ENCODE data around the gene CYGB.

Gene CYGB

DNA sequence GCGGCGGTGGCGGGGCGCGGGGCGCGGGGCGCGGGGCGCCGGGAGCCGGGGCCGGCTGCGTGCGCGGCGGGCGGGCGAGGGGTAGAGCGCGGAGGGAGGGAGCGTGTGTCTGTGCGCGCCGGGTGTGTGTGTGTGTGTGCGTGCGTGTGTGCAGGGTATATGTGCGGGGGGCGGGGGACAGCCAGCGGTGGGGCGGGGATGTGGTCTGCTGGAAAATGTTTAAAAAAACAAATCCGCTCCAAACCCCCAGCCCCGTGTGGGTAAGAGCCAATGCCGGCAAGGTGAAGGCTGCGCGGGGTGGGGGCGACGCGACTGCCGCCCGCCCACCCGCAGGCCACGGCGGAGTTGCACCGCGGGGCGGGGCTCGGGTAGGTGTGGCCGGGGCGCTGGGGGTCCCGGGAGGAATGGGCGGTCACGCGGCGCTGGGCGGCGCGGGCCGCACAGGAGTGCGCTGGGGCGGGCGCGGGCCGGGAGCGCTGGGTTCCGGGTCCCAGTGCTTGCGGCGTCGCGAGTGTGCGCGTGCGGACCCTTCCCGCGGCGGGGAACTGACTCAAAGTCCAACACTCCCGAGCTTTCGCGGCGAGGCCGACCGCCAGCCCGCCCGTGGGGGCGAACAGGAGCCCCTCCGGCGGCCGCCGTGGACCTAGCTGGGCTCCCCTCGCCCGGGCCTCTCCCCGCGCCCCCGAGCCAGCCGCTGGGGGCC, at the start of gene CYGB:
CYGB (minus strand) TSS at position 132 of the 703 bp plus-strand sequence. CDS start 167 bp downstream, outside the sequence.
- Histone ChIP-seq H3K36me3 (no peaks in the 10 kb centered on the region), H3K4me3 (ENCODE audit: low read depth in 1 of 2, low read length in 1 of 2) (no peak within 1 kb of the TSS), H3K9me3 (no peaks in the 10 kb centered on the region), H3K27me3 (peaks cover 80% of the 10 kb centered on the region), H3K27ac (no peak within 1 kb of the TSS), H3K4me1 (ENCODE audit: control insufficient read depth in 1 of 2, insufficient read depth in 1 of 2, low read depth in 1 of 2, low read length in 1 of 2) (peaks cover 11 to 14% of the 10 kb centered on the region in 2 experiments)
- TF ChIP-seq, protein P1, sequence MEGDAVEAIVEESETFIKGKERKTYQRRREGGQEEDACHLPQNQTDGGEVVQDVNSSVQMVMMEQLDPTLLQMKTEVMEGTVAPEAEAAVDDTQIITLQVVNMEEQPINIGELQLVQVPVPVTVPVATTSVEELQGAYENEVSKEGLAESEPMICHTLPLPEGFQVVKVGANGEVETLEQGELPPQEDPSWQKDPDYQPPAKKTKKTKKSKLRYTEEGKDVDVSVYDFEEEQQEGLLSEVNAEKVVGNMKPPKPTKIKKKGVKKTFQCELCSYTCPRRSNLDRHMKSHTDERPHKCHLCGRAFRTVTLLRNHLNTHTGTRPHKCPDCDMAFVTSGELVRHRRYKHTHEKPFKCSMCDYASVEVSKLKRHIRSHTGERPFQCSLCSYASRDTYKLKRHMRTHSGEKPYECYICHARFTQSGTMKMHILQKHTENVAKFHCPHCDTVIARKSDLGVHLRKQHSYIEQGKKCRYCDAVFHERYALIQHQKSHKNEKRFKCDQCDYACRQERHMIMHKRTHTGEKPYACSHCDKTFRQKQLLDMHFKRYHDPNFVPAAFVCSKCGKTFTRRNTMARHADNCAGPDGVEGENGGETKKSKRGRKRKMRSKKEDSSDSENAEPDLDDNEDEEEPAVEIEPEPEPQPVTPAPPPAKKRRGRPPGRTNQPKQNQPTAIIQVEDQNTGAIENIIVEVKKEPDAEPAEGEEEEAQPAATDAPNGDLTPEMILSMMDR (IDR thresholded peaks at IDR 0.05) = no peak

DNA sequence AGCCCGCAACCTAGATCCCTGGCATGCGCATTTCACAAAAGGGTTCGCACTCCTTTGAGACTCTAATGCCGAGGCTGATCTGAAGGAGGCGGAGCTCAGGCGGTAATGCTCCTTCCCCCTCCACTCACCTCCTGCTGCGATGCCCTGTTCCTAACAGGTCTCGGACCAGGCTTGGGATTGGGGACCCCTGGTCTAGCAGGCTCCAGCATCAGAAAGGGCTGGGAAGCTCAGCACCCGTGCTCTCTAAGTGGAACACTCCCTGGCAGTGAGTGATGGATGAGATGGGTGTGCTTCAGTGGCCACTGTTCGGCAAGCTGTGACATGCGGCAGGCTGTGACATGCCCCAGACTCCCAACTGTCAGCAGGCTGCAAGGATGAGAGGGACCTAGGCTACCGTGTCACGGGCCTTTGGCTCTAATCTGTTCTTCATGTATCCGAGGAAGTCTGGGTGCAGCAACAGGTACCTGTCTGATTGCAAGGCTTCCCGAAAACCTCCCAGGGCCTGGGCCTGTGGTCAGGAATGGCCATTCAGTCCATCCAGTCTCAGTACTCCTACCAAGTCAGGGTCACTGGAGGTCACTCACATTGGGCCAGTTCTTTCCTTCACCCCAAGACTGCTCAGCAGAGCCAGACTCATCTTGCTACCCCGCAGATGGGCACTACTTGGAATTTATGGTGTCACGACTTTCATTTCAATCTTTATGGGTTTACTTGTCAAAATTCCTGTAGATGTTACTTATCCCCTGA, 49.4 kb upstream of the CYGB start:
- Histone ChIP-seq H3K27ac (peak overlapping the region; percentile 96), H3K27me3 (peaks cover 30% of the 10 kb centered on the region), H3K36me3 (no peaks in the 10 kb centered on the region), H3K9me3 (no peaks in the 10 kb centered on the region), H3K4me1 (ENCODE audit: control insufficient read depth in 1 of 2, insufficient read depth in 1 of 2, low read depth in 1 of 2, low read length in 1 of 2) (peaks cover 22 to 30% of the 10 kb centered on the region in 2 experiments), H3K4me3 (ENCODE audit: low read depth in 1 of 2, low read length in 1 of 2) (peak overlapping the region; percentile 80 to 87)
- TF ChIP-seq, protein P1 (IDR thresholded peaks at IDR 0.05) = no peak

DNA sequence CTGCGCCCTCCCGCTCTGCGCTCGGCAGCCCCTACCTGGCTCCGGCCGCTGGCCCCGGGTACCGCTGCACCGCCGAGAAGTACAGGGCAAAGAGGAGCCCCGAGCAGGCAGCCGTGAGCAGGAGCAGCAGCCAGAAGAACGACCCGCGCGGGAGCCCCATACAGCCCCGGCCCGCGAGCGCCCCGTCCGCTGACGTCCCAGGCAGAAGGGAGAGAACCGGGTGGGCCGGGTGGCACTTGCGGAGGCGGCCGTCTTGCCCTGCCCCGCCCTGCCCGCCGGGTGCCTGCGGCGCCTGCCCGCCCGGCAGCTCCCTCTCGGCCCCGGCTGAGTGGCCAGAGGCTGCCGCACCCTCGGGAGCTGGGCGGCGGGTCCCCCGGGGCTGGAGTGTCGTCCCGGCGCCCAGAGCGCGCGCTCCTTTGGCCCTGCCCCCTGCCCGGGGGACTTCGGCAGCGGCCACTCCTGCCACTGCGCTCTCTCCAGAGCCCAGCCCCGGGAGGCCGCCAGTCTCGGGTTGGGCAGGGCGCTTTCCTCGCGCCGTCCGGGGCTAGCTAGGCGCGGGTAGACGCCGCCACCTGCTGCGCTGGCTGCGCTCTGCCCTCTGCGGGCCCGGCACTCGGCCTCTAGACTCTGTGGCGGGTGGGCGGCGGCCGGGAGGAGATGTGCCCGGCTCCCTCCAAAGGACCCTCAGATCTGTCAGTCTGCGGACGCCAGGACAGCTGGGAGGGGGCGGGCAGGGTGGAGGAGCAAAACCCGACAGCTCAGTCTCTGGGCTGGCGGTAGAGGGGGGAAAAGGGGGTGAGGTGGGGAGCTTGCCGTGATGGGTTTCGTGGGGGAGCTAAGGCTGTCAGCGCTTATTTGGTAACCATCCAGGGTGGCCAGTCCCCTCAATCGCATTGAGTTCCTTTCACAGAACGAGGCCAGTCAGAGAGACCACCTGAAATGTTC, 48.4 kb upstream of the CYGB start, which contains the start of gene ST6GALNAC2:
ST6GALNAC2 (minus strand) TSS at position 212 of the 945 bp plus-strand sequence; CDS start at position 160, 52 bp downstream.
- Histone ChIP-seq H3K36me3 (no peaks in the 10 kb centered on the region), H3K27me3 (peaks cover 30% of the 10 kb centered on the region), H3K4me1 (ENCODE audit: control insufficient read depth in 1 of 2, insufficient read depth in 1 of 2, low read depth in 1 of 2, low read length in 1 of 2) (peaks cover 22 to 30% of the 10 kb centered on the region in 2 experiments), H3K27ac (peak within 1 kb of the TSS; percentile 96), H3K9me3 (no peaks in the 10 kb centered on the region), H3K4me3 (ENCODE audit: low read depth in 1 of 2, low read length in 1 of 2) (peak within 1 kb of the TSS; percentile 80 to 87)
- TF ChIP-seq, protein P1 (IDR thresholded peaks at IDR 0.05) = peak; percentile 83

DNA sequence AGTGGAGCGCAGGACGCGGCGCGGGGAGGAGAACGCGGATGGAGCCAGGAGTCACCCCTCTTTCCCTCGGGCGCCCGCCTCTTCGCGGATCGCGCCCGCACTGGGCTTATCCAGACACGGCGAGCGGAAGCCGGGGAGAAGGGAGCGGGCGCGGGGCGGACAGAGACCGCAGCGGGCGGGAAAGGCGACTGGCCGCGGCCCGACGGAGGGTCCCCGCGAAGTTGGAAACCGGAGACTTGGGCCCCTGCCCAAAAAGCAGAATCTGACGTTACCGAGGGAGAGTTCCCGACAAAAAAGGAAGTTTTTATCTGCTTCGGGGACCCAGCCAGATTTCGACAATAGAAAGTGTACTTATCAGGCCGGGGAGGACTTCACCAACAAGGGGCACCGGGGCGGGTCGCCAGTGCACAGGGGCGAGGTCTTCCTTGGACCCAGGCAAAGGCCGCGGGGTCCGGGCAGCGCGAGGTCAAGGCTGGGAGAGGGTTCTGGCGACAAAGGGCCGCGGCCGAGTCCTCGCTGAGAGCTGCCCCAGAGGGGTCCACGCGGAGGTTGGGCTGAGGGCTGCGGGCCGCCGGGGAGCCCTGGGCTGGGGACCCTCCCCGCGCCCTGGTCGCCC, 47.6 kb upstream of the CYGB start:
- Histone ChIP-seq H3K27me3 (peaks cover 30% of the 10 kb centered on the region), H3K9me3 (no peaks in the 10 kb centered on the region), H3K4me3 (ENCODE audit: low read depth in 1 of 2, low read length in 1 of 2) (peak overlapping the region; percentile 80 to 87), H3K36me3 (no peaks in the 10 kb centered on the region), H3K4me1 (ENCODE audit: control insufficient read depth in 1 of 2, insufficient read depth in 1 of 2, low read depth in 1 of 2, low read length in 1 of 2) (peaks cover 22 to 30% of the 10 kb centered on the region in 2 experiments), H3K27ac (peak overlapping the region; percentile 96)
- TF ChIP-seq, protein P1 (IDR thresholded peaks at IDR 0.05) = no peak
